Psoas muscle (tissue), 8 donors: Measurements from ENCODE around the gene CDK2AP2. TPM values are rescaled to one million over a fixed set of nuclear protein-coding genes. Genes with fewer than 3 reads are reported as not detected.

Experiments used
- ATAC-seq, 4 donors: fragments of 200-7000 bp; cut with Tn5 transposase; one replicate each; pipeline ENCODE4 v1.9.1; 2020; ENCODE audit warnings: moderate library complexity in 3 of 4, mild to moderate bottlenecking in 2 of 4
- DNase-seq, 2 donors: peaks; one replicate each; pipeline ENCODE4 v3.0.0-alpha.2; 2020
- H3K27ac ChIP-seq: fragments of 200-600 bp; one replicate; pipeline ENCODE4 v1.8.0; 2022
- H3K27me3 ChIP-seq, 3 donors: fragments of 200-600 bp in 1 of 3; one replicate each; pipeline versions ENCODE4 v1.6.1 to v1.8.0; 2013 to 2022; ENCODE audit warnings: low read length in 2 of 3, mild to moderate bottlenecking in 2 of 3, moderate library complexity in 1 of 3; ENCODE audit not compliant: insufficient read depth in 3 of 3
- H3K36me3 ChIP-seq, 2 donors: fragments of 200-600 bp in 1 of 2; one replicate each; pipeline versions ENCODE4 v1.6.1 to v1.8.0; 2013 to 2022; ENCODE audit warnings: low read depth in 1 of 2, mild to moderate bottlenecking in 1 of 2, moderate library complexity in 1 of 2; ENCODE audit not compliant: insufficient read depth in 1 of 2
- H3K4me1 ChIP-seq: fragments of 200-600 bp; one replicate; pipeline ENCODE4 v1.8.0; 2022
- H3K4me3 ChIP-seq: fragments of 200-600 bp; one replicate; pipeline ENCODE4 v1.8.0; 2022; ENCODE audit warnings: mild to moderate bottlenecking
- H3K9me3 ChIP-seq: fragments of 200-600 bp; one replicate; pipeline ENCODE4 v1.8.0; 2022
- WGBS, 3 donors: extraction: QIAGEN DNeasy Blood & Tissue Kit; methylation state at CpG; one replicate each; pipeline versions ENCODE4 v1.1.6 to v1.1.7; 2013; 5-methylcytosine and 5-hydroxymethylcytosine counted together
- intact Hi-C, 2 donors: fragments of 100-400 bp; cut with DNase I; formaldehyde crosslinking; loops; one replicate each; pipeline versions ENCODE4 v1.11.0 to v1.14.2; 2022
- polyA plus RNA-seq, 3 donors: library from polyadenylated mRNA; stranded (reverse); fragments of 200-250 nt; gene quantifications; one replicate each; pipeline ENCODE4 v1.2.3, GENCODE V29; 2013
- total RNA-seq, 4 donors: library from RNA; stranded (reverse); fragmentation: NEBNext Ultra II Directional in 2 of 4; extraction: Animal tissue kit (Norgen Biotek cat#: 25700) in 2 of 4; gene quantifications; one replicate each; pipeline versions ENCODE4 v1.2.1 to v1.2.4, GENCODE V29; 2021 to 2023
- TF ChIP-seq, protein P1 (sequence below): fragments of 200-600 bp; IDR thresholded peaks from one replicate; pipeline ENCODE4 v1.8.0; 2022; ENCODE audit warnings: antibody characterized with exemption
- donor health status: healthy with polysubstance abuse.
- donor health status: DM: no; HTN: no; CAD: no; lungs with moderate emphysema.
- donor health status: Bipolar disorder and iron deficiency.
- donor health status: healthy.
- donor health status: DM: yes; HTN: yes; CAD: no.
- donor health status: DM: no; HTN: no; CAD: no.
- donor health status: DM: no; HTN: no; CAD: no.
- donor health status: DM: yes; HTN: yes; CAD: no.

CDK2AP2 gene
- total and polyA plus RNA-seq, 7 donors = 16.3 to 72.3 (median 18.5) TPM

DNA sequence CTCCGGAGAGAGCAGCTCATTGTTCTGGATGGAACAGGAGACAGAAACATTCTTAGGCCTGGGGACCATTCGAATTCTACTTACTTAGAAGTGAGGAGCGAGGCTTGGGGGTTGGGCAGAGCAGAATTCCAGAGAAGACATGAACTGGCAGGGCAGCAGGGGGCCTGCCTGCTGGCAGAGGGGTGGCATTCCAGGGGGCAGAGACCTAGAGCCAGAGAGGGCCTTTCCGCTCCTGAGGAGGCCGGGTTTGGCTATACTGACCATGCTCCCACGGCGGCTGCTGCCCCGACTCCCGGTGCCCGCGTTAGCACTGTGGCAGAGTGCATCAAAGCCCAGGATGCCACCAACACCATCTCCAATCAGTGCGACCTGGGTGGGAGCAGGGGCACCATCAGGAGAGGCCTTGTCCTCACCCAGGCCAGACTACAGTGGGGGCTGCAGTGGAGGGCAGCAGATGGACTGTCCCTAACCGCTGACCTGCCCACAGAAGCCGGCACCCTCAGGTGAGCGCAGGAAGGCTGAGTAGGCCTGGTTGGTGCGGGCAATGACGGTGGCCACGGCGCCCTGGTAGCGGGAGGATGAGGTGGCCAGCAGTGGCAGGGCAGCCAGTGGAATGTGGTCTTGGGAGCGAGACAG is 10.2 kb downstream of the CDK2AP2 start:
- Histone ChIP-seq H3K27ac (peak overlapping the region; percentile 41), H3K4me3 (no peak overlapping the region), H3K9me3 (no peaks in the 10 kb centered on the region), H3K36me3 (no peaks in the 10 kb centered on the region), H3K4me1 (no peaks in the 10 kb centered on the region), H3K27me3 (no peaks in the 10 kb centered on the region)
- no peak for ATAC-seq
- WGBS, 3 donors = 91 to 92% (median 92%) methylated on average over 21 of the region's 21 CpGs
- TF ChIP-seq, protein P1, sequence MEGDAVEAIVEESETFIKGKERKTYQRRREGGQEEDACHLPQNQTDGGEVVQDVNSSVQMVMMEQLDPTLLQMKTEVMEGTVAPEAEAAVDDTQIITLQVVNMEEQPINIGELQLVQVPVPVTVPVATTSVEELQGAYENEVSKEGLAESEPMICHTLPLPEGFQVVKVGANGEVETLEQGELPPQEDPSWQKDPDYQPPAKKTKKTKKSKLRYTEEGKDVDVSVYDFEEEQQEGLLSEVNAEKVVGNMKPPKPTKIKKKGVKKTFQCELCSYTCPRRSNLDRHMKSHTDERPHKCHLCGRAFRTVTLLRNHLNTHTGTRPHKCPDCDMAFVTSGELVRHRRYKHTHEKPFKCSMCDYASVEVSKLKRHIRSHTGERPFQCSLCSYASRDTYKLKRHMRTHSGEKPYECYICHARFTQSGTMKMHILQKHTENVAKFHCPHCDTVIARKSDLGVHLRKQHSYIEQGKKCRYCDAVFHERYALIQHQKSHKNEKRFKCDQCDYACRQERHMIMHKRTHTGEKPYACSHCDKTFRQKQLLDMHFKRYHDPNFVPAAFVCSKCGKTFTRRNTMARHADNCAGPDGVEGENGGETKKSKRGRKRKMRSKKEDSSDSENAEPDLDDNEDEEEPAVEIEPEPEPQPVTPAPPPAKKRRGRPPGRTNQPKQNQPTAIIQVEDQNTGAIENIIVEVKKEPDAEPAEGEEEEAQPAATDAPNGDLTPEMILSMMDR = no peak
- DNase-seq = no peak
- intact Hi-C loops = no loop called here

DNA sequence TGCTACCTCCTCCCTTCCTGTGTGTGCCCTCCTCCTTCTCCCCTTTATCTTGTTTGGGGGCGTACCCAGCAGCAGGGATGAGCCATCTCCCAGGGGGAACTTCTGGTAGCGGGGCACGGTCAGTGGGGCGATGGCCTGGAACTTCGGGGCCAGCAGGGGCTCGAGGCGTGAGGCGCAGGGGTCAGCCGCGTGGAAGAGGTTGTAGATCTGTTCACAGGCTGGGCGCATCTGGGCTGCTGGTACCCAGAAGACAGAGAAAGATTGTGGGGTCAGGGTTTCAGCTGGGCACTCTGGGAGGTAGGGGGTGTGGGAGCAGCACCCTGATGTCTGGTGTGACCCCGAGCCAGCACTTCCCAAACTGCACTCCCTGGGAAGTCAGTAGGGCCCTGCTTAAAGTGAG is 11.8 kb downstream of the CDK2AP2 start:
- TF ChIP-seq, protein P1 = no peak
- no peak overlapping the region for H3K4me3 ChIP-seq
- H3K9me3 ChIP-seq = no peaks in the 10 kb centered on the region
- H3K27ac ChIP-seq = no peak overlapping the region
- no peaks in the 10 kb centered on the region for H3K4me1 ChIP-seq
- no peaks in the 10 kb centered on the region for H3K27me3 ChIP-seq
- intact Hi-C loops = no loop called here
- ATAC-seq (no peak), DNase-seq (no peak)
- WGBS, 3 donors = 91 to 94% (median 92%) methylated on average over 12 of the region's 12 CpGs
- peaks cover 0 to 7% of the 10 kb centered on the region in 2 donors for H3K36me3 ChIP-seq

- no peak for ATAC-seq
- no peaks in the 10 kb centered on the region for H3K9me3 ChIP-seq
- peaks cover 0 to 14% of the 10 kb centered on the region in 2 donors for H3K36me3 ChIP-seq
- TF ChIP-seq, protein P1 = no peak
- WGBS, 3 donors = 89 to 93% (median 90%) methylated on average over 15 to 16 of the region's 16 CpGs
- no peak overlapping the region for H3K27ac ChIP-seq
- no peaks in the 10 kb centered on the region for H3K27me3 ChIP-seq
- H3K4me1 ChIP-seq = no peaks in the 10 kb centered on the region
- intact Hi-C loops = no loop called here
- no peak overlapping the region for H3K4me3 ChIP-seq
- DNase-seq = no peak
These were observed 12.5 kb downstream of the CDK2AP2 start for GRCh38 chr11:67495234-67496005.

- intact Hi-C loops = no loop called here
- Histone ChIP-seq H3K4me3 (no peak overlapping the region), H3K36me3 (peaks cover 0 to 20% of the 10 kb centered on the region in 2 donors), H3K4me1 (no peaks in the 10 kb centered on the region), H3K9me3 (no peaks in the 10 kb centered on the region), H3K27ac (no peak overlapping the region), H3K27me3 (no peaks in the 10 kb centered on the region)
- 90 to 92% (median 91%) methylated on average over 51 to 59 of the region's 59 CpGs for WGBS, 3 donors
- TF ChIP-seq, protein P1 = no peak
- DNase-seq (no peak), ATAC-seq (no peak)
These were observed 13.4 kb downstream of the CDK2AP2 start for GRCh38 chr11:67494371-67495233.
